Fibroblast of mammary gland (primary cell): ENCODE data around the gene ATP5PF.
"Not testable (repeated sequence)": the region's sequence is repeated elsewhere in the genome, so short reads cannot be mapped to it uniquely, and the experiment has no call there.

Source experiments
- DNase-seq: peaks from one replicate; pipeline ENCODE4 v3.0.0-alpha.2; 2010; ENCODE audit warnings: low read depth
- H3K4me3 ChIP-seq: 2 replicates; pipeline ENCODE4 v1.5.1; 2011; ENCODE audit warnings: low read depth, mild to moderate bottlenecking, low read length, moderate library complexity; ENCODE audit not compliant: control insufficient read depth
- CTCF ChIP-seq: conservative IDR thresholded peaks from 2 replicates; pipeline ENCODE4 v1.5.1; 2011; ENCODE audit warnings: low read depth, low read length, inconsistent platforms; ENCODE audit not compliant: control insufficient read depth, insufficient read depth

The ATP5PF gene

GRCh38 chr21:25734904-25735645, at the start of gene ATP5PF, which contains the start of gene GABPA:
ATP5PF (minus strand) TSS chr21:25734904; CDS start chr21:25729794, 5,110 bp downstream.
GABPA (plus strand) TSS chr21:25734972; CDS start chr21:25741599, 6,627 bp downstream.
- no peak for TF ChIP-seq CTCF
- peak within 1 kb of the TSS; percentile 94 for H3K4me3 ChIP-seq
- DNase-seq: peak; percentile 99

- H3K4me3 ChIP-seq, DNase-seq: not testable (repeated sequence)
Measured at GRCh38 chr21:25778126-25778875, 43.6 kb upstream of the ATP5PF start.

GRCh38 chr21:25776440-25776839, 41.7 kb upstream of the ATP5PF start:
- H3K4me3 ChIP-seq: no peak overlapping the region
- no peak for DNase-seq
- TF ChIP-seq CTCF: no peak

- no peak overlapping the region for H3K4me3 ChIP-seq
- no peak for DNase-seq
- no peak for TF ChIP-seq CTCF
Measured at GRCh38 chr21:25772686-25773085, 38.0 kb upstream of the ATP5PF start.

- DNase-seq: no peak
- no peak for TF ChIP-seq CTCF
- no peak overlapping the region for H3K4me3 ChIP-seq
Measured at GRCh38 chr21:25767921-25768320, 33.2 kb upstream of the ATP5PF start.

- DNase-seq: no peak
- TF ChIP-seq CTCF: no peak
- no peak overlapping the region for H3K4me3 ChIP-seq
Measured at GRCh38 chr21:25764065-25764464, 29.4 kb upstream of the ATP5PF start.

GRCh38 chr21:25760677-25761076, 26.0 kb upstream of the ATP5PF start:
- no peak for DNase-seq
- TF ChIP-seq CTCF: no peak
- H3K4me3 ChIP-seq: no peak overlapping the region
